Stomach (tissue), 9 donors: ENCODE data around the gene GCA. TPM values are rescaled to one million over a fixed set of nuclear protein-coding genes. Genes with fewer than 3 reads are reported as not detected.
A peak's percentile ranks its signal among the peaks of the same experiment; 100 is the strongest.

Experiments
- DNase-seq, 2 donors: peaks; one replicate each; pipeline versions ENCODE4 v3.0.0 to v3.0.0-alpha.2; 2013 to 2019
- H3K27ac ChIP-seq, 5 donors: fragments of 200-600 bp in 4 of 5; sonication (generic) in 4 of 5; one replicate each; pipeline ENCODE4 v1.5.1; 2013 to 2019; ENCODE audit warnings: mild to moderate bottlenecking in 1 of 5, moderate library complexity in 1 of 5
- H3K27me3 ChIP-seq, 3 donors: fragments of 200-600 bp; sonication (generic); one replicate each; pipeline ENCODE4 v1.5.1; 2017 to 2019; ENCODE audit warnings: mixed run types in 1 of 3
- H3K36me3 ChIP-seq, 4 donors: fragments of 200-600 bp; sonication (generic); 1 replicate in 3 of 4; 2 replicates in 1 of 4; pipeline ENCODE4 v1.5.1; 2016 to 2019
- H3K4me1 ChIP-seq, 4 donors: fragments of 200-600 bp; sonication (generic); one replicate each; pipeline ENCODE4 v1.5.1; 2016 to 2019
- H3K4me3 ChIP-seq, 4 donors: fragments of 200-600 bp; sonication (generic) in 3 of 4; one replicate each; pipeline ENCODE4 v1.5.1; 2016 to 2019; ENCODE audit warnings: mild to moderate bottlenecking in 1 of 4
- H3K9me3 ChIP-seq, 4 donors: fragments of 200-600 bp; sonication (generic); one replicate each; pipeline ENCODE4 v1.5.1; 2016 to 2019
- EP300 ChIP-seq: sonication (generic); formaldehyde crosslinking; IDR thresholded peaks from one replicate; pipeline ENCODE4 v1.6.1; 2017; ENCODE audit warnings: antibody characterized with exemption
- POLR2A ChIP-seq, 4 donors: fragments of 450-650 bp; IDR thresholded peaks; one replicate each; pipeline ENCODE4 v1.6.1; 2016; ENCODE audit warnings: antibody characterized with exemption in 4 of 4, control low read depth in 2 of 4, mild to moderate bottlenecking in 1 of 4, moderate library complexity in 1 of 4
- POLR2AphosphoS5 ChIP-seq, 3 donors: sonication (generic); formaldehyde crosslinking; IDR thresholded peaks; one replicate each; pipeline ENCODE4 v1.6.1; 2016; ENCODE audit warnings: antibody characterized with exemption in 3 of 3
- WGBS, 5 donors: extraction: QIAGEN DNeasy Blood & Tissue Kit in 3 of 5; methylation state at CpG; one replicate each; pipeline versions ENCODE4 v1.1.5 to v1.1.7; 2013 to 2018; 5-methylcytosine and 5-hydroxymethylcytosine counted together
- intact Hi-C: fragments of 100-400 bp; cut with DNase I; formaldehyde crosslinking; loops from one replicate; pipeline ENCODE4 v1.15.1; 2023; ENCODE audit warnings: low total_unique reads
- polyA plus RNA-seq, 3 donors: library from polyadenylated mRNA; stranded (reverse); fragments of 200-250 nt; gene quantifications; one replicate each; pipeline ENCODE4 v1.2.3, GENCODE V29; 2013
- total RNA-seq, 5 donors: library from RNA; depleted of rRNA; stranded (reverse); fragments of >200 nt; gene quantifications; one replicate each; pipeline versions ENCODE4 v1.1.0 to v1.2.3, GENCODE V29; 2014 to 2016
- TF ChIP-seq, protein P1 (sequence below), 7 experiments: fragments of 450-650 bp in 4 of 7; fragments of 200-600 bp in 3 of 7; sonication (generic) in 3 of 7; IDR thresholded peaks; one replicate each; pipeline ENCODE4 v1.5.1; 2016 to 2019; ENCODE audit warnings: antibody characterized with exemption in 7 of 7, control low read depth in 2 of 7, mild to moderate bottlenecking in 1 of 7
- donor health status: healthy with polysubstance abuse.
- donor health status: Bipolar disorder and iron deficiency.
- donor health status: healthy.

Gene GCA
- total and polyA plus RNA-seq, 8 donors = 10.1 to 239 (median 24.8) TPM

- TF ChIP-seq POLR2AphosphoS5 (IDR thresholded peaks at IDR 0.05) = no peak
- 66 to 80% (median 75%) methylated on average over 1 of the region's 1 CpG for WGBS, 5 donors
These were observed 25.6 kb downstream of the GCA start for GRCh38 chr2:162369551-162369950.

GRCh38 chr2:162370931-162371330 lies 27.0 kb downstream of the GCA start:
- Histone ChIP-seq H3K4me1 (peaks cover 0 to 15% (median 6%) of the 10 kb centered on the region in 4 donors), H3K27me3 (no peaks in the 10 kb centered on the region), H3K9me3 (no peaks in the 10 kb centered on the region), H3K36me3 (no peaks in the 10 kb centered on the region), H3K27ac (no peak overlapping the region), H3K4me3 (no peak overlapping the region)
- DNase-seq = peak in 1 of 2 donors; percentile 72
- no peak for TF ChIP-seq EP300
- no peak for TF ChIP-seq POLR2AphosphoS5 (IDR thresholded peaks at IDR 0.05)
- TF ChIP-seq, protein P1, sequence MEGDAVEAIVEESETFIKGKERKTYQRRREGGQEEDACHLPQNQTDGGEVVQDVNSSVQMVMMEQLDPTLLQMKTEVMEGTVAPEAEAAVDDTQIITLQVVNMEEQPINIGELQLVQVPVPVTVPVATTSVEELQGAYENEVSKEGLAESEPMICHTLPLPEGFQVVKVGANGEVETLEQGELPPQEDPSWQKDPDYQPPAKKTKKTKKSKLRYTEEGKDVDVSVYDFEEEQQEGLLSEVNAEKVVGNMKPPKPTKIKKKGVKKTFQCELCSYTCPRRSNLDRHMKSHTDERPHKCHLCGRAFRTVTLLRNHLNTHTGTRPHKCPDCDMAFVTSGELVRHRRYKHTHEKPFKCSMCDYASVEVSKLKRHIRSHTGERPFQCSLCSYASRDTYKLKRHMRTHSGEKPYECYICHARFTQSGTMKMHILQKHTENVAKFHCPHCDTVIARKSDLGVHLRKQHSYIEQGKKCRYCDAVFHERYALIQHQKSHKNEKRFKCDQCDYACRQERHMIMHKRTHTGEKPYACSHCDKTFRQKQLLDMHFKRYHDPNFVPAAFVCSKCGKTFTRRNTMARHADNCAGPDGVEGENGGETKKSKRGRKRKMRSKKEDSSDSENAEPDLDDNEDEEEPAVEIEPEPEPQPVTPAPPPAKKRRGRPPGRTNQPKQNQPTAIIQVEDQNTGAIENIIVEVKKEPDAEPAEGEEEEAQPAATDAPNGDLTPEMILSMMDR (IDR thresholded peaks at IDR 0.05) = no peak
- no peak for TF ChIP-seq POLR2A (IDR thresholded peaks at IDR 0.05)
- intact Hi-C loops = no loop called here
- WGBS, 5 donors = 55 to 78% (median 76%) methylated on average over 3 of the region's 3 CpGs

More at GRCh38 chr2:162369551-162369950, 25.6 kb downstream of the GCA start:
- DNase-seq = no peak
- no peak overlapping the region for H3K4me3 ChIP-seq
- no peak overlapping the region for H3K27ac ChIP-seq
- no peaks in the 10 kb centered on the region for H3K27me3 ChIP-seq
- H3K36me3 ChIP-seq = no peaks in the 10 kb centered on the region
- no peaks in the 10 kb centered on the region for H3K9me3 ChIP-seq
- intact Hi-C loops = no loop called here
- peaks cover 0 to 15% (median 6%) of the 10 kb centered on the region in 4 donors for H3K4me1 ChIP-seq

DNA sequence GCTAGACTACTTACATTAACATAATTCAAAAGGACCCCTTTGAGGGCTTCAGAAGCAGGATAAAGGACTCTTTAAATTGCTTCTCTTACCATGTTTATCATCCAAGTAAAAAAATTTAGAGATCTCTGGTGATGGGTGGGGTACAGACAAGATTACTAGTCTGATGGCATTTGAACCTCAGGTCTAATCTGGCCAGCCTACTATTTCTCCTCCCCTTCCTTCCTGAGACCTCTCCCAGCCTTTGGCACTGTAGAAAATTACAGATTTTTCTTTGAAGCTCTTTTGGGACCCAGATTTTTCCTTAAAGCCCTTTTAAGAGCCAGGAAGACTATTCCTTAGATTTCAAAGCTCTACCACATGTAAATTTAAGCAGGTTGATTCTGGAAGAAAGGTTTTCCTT lies 28.9 kb downstream of the GCA start:
- DNase-seq = no peak
- H3K4me3 ChIP-seq = no peak overlapping the region
- no peak for TF ChIP-seq POLR2A (IDR thresholded peaks at IDR 0.05)
- TF ChIP-seq, protein P1 (IDR thresholded peaks at IDR 0.05) = no peak
- no peak for TF ChIP-seq POLR2AphosphoS5 (IDR thresholded peaks at IDR 0.05)
- no peak for TF ChIP-seq EP300
- H3K27ac ChIP-seq = no peak overlapping the region
- no peaks in the 10 kb centered on the region for H3K27me3 ChIP-seq
- no peaks in the 10 kb centered on the region for H3K9me3 ChIP-seq
- peaks cover 0 to 15% (median 6%) of the 10 kb centered on the region in 4 donors for H3K4me1 ChIP-seq
- intact Hi-C loops = no loop called here
- H3K36me3 ChIP-seq = no peaks in the 10 kb centered on the region

DNA sequence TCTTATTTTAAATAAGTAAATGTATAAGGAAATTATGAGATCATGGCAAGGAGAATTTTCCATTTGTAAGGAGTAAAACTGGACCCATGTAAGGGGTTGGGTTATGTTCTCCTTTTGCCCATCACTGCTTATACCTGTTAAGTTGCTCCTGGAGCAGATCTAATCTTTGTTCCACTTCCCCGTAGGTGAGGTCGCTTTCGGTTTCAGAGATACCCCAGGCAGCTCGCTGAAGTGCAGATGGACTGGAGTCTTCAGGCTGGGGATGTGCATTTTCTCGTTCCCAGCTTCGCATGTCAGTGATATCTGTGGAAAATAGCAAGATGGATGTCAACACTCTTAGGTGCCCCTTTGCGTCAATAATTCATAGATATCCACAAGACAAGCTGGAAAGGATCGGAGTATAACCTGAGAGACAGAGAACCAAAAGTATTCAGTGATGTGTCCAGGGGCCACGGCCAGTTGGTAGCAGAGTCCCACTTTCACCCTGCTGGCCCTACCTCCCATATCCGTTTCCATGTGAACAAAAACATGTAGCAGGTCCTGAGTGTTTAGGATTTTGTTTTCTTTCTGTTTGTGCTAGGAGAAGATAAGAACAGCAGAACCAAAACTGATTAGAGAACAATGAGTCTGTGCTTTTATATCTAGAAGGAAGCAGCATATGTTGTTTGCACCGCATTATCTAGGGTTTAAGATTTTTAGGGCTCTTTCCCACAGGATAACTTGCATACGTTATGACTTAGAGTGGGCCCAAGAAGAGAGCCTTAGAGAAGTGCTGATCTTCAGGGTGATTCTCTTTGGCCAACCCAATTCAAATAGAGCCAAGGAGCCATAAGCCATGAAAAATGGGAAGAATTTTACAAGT lies 36.0 kb downstream of the GCA start:
- 52 to 78% (median 66%) methylated on average over 12 of the region's 12 CpGs for WGBS, 5 donors
- Histone ChIP-seq H3K27ac (no peak overlapping the region), H3K27me3 (no peaks in the 10 kb centered on the region), H3K4me3 (peak overlapping the region in 2 of 4 donors; percentile 25 to 34), H3K36me3 (no peaks in the 10 kb centered on the region), H3K4me1 (peaks cover 0 to 18% (median 5%) of the 10 kb centered on the region in 4 donors), H3K9me3 (no peaks in the 10 kb centered on the region)
- DNase-seq = no peak
- no peak for TF ChIP-seq POLR2AphosphoS5 (IDR thresholded peaks at IDR 0.05)
- TF ChIP-seq, protein P1 (IDR thresholded peaks at IDR 0.05) = no peak
- no peak for TF ChIP-seq EP300
- no peak for TF ChIP-seq POLR2A (IDR thresholded peaks at IDR 0.05)
- intact Hi-C loops = no loop called here

DNA sequence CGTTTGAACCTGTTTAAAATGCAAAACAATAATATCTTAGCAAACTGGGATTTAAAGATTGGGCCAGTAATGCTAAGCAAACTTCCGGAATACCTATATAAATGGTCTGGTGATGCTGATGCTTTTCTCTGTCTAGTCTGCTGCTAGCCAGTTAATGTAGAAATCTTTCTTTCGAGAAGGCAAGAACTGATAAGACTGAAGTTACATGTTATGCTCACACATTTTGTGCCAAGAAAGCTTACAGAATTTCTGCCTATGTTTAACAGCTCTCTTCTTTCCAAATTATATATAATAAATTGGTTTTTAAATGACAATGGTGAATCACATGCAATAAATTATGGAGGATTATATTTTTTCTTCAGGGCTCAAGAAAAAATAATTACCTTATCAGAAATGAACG lies 37.9 kb downstream of the GCA start:
- intact Hi-C loops = no loop called here
- WGBS, 5 donors = 27 to 44% (median 32%) methylated on average over 4 of the region's 4 CpGs
- Histone ChIP-seq H3K4me1 (peaks cover 0 to 18% (median 5%) of the 10 kb centered on the region in 4 donors), H3K9me3 (no peaks in the 10 kb centered on the region), H3K27ac (no peak overlapping the region), H3K27me3 (no peaks in the 10 kb centered on the region), H3K4me3 (no peak overlapping the region), H3K36me3 (no peaks in the 10 kb centered on the region)
- DNase-seq = no peak
- TF ChIP-seq POLR2A (IDR thresholded peaks at IDR 0.05) (no peak), EP300 (no peak), POLR2AphosphoS5 (IDR thresholded peaks at IDR 0.05) (no peak)
- TF ChIP-seq, protein P1 (IDR thresholded peaks at IDR 0.05) = no peak
